Measurements from ENCODE around the gene LRCH4.

DNA sequence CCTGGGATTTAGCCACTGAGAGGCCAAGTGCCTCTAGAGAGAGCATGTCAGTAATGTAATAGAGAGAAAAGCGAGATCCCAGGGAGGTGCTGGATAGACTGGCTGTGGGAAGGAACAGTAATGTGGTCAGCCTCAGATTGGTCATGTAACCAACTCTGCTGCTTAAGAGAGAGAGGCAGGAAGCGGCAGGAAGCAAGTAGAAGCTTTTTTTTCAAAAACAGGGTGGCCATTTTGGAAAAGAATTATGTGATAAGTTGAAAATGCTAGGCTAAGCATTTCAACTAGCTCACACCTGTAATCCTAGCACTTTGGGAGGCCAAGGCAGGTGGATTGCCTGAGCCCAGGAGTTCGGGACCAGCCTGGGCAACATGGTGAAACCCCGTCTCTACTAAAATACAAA is 12.5 kb upstream of the LRCH4 start:
- TF ChIP-seq, protein P1, sequence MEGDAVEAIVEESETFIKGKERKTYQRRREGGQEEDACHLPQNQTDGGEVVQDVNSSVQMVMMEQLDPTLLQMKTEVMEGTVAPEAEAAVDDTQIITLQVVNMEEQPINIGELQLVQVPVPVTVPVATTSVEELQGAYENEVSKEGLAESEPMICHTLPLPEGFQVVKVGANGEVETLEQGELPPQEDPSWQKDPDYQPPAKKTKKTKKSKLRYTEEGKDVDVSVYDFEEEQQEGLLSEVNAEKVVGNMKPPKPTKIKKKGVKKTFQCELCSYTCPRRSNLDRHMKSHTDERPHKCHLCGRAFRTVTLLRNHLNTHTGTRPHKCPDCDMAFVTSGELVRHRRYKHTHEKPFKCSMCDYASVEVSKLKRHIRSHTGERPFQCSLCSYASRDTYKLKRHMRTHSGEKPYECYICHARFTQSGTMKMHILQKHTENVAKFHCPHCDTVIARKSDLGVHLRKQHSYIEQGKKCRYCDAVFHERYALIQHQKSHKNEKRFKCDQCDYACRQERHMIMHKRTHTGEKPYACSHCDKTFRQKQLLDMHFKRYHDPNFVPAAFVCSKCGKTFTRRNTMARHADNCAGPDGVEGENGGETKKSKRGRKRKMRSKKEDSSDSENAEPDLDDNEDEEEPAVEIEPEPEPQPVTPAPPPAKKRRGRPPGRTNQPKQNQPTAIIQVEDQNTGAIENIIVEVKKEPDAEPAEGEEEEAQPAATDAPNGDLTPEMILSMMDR (IDR thresholded peaks at IDR 0.05): no peak
- TF ChIP-seq EP300 (IDR thresholded peaks at IDR 0.05): no peak
- no peak for TF ChIP-seq POLR2A (IDR thresholded peaks at IDR 0.05)
